HL-60/S4 treated with retinoic acid at 250 ng/mL for 4 days and 3 days (cell line): ENCODE results near the gene ZNF502.

Experiments used
- in situ Hi-C: fragments of 300-500 bp; cut with MboI; formaldehyde crosslinking; loops from 2 replicates; pipeline ENCODE4 v1.7.0; 2022; ENCODE audit warnings: low sequenced_read_pairs

Gene ZNF502

GRCh38 chr3:44764248-44764647, 51.8 kb downstream of the ZNF502 start:
- in situ Hi-C loops = no loop called here

GRCh38 chr3:44771424-44772098, 59.1 kb downstream of the ZNF502 start:
- in situ Hi-C loops = no loop called here

DNA sequence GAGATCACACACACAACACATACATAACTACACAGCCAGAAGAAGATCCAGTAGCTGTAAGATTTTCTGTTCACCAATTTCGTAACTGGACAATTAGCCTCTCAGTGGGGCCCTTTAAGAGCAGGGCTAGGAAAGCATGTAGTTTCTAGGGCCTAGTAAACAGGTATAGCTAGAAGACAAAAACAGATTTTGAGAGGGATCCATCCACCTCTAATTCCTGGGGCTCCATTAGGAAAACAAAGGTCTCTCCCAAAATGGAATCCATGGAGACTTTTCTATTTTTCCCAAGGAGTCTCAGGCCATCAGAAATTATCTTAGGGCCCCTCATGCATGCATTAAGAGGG, 59.6 kb downstream of the ZNF502 start:
- in situ Hi-C loops = no loop called here
